Prostate gland (tissue), 2 donors: ENCODE measurements around the gene RPL12.

Source experiments
- CTCF ChIP-seq, 4 experiments: fragments of 200-600 bp in 2 of 4; fragments of 450-650 bp in 2 of 4; sonication (generic) in 2 of 4; IDR thresholded peaks; 1 replicate in 3 of 4; 2 replicates in 1 of 4; pipeline ENCODE4 v1.5.1; 2016 to 2019; ENCODE audit warnings: antibody characterized with exemption in 4 of 4, mild to moderate bottlenecking in 2 of 4, moderate library complexity in 2 of 4
- POLR2AphosphoS5 ChIP-seq: sonication (generic); formaldehyde crosslinking; IDR thresholded peaks from one replicate; pipeline ENCODE4 v1.6.1; 2017; ENCODE audit warnings: antibody characterized with exemption

DNA sequence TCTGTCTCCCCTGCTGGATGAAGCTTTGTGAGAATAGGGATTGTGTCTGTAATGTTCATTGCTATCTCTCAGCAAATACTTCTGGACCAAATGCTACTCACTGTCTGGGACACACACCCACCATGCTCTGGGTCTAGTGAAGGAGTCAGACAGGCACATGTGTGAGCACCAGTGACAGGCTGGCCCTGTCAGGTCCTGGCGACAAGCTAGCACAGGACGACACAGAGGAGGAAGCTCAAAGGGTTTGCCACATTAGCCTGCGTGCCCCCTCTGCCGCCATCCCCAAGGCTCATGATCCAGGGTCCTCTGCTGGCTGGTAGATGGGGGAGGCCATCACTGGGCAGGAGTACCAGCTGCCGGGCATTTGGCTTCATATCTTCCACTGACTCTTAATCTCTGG lies 23.4 kb upstream of the RPL12 start:
- no peak for TF ChIP-seq POLR2AphosphoS5
- no peak for TF ChIP-seq CTCF (IDR thresholded peaks at IDR 0.05)
